Heart right ventricle (tissue), 16 donors: Measurements from ENCODE around the gene CCDC188. TPM values are rescaled to one million over a fixed set of nuclear protein-coding genes. Genes with fewer than 3 reads are reported as not detected.

Experiments used
- ATAC-seq, 8 donors: fragments of 200-7000 bp; cut with Tn5 transposase; one replicate each; pipeline ENCODE4 v1.9.1; 2020; ENCODE audit warnings: mild to moderate bottlenecking in 8 of 8, moderate library complexity in 8 of 8, moderate number of reproducible peaks in 1 of 8
- DNase-seq, 2 donors: peaks; one replicate each; pipeline ENCODE4 v3.0.0-alpha.2; 2020
- H3K27ac ChIP-seq, 10 donors: fragments of 200-600 bp; sonication (generic) in 2 of 10; one replicate each; pipeline versions ENCODE4 v1.5.0 to v1.8.0; 2020 to 2022; ENCODE audit warnings: mild to moderate bottlenecking in 3 of 10
- H3K27me3 ChIP-seq, 7 donors: fragments of 200-600 bp; one replicate each; pipeline ENCODE4 v1.8.0; 2021 to 2022; ENCODE audit warnings: mild to moderate bottlenecking in 2 of 7
- H3K36me3 ChIP-seq, 9 donors: fragments of 200-600 bp; sonication (generic) in 1 of 9; one replicate each; pipeline versions ENCODE4 v1.5.0 to v1.8.0; 2020 to 2022; ENCODE audit warnings: mild to moderate bottlenecking in 2 of 9
- H3K4me1 ChIP-seq, 9 donors: fragments of 200-600 bp; sonication (generic) in 1 of 9; one replicate each; pipeline versions ENCODE4 v1.5.0 to v1.8.0; 2020 to 2022; ENCODE audit warnings: mild to moderate bottlenecking in 4 of 9
- H3K4me3 ChIP-seq, 10 donors: fragments of 200-600 bp; sonication (generic) in 2 of 10; one replicate each; pipeline versions ENCODE4 v1.5.0 to v1.8.0; 2020 to 2022; ENCODE audit warnings: mild to moderate bottlenecking in 7 of 10, moderate library complexity in 2 of 10
- H3K9me3 ChIP-seq, 11 donors: fragments of 200-600 bp in 10 of 11; sonication (generic) in 2 of 11; one replicate each; pipeline versions ENCODE4 v1.5.0 to v1.8.0; 2013 to 2022; ENCODE audit warnings: mild to moderate bottlenecking in 2 of 11, control low read depth in 1 of 11, moderate library complexity in 1 of 11
- WGBS, 2 donors: extraction: QIAGEN DNeasy Blood & Tissue Kit; methylation state at CpG; one replicate each; pipeline ENCODE4 v1.1.7; 2013; ENCODE audit warnings: inconsistent platforms in 1 of 2; 5-methylcytosine and 5-hydroxymethylcytosine counted together
- intact Hi-C, 10 donors: fragments of 100-400 bp; cut with DNase I; formaldehyde crosslinking; loops; one replicate each; pipeline versions ENCODE4 v1.11.1 to v1.14.2; 2022
- polyA plus RNA-seq, 2 donors: library from polyadenylated mRNA; stranded (reverse); fragments of 200-250 nt; gene quantifications; one replicate each; pipeline ENCODE4 v1.2.3, GENCODE V29; 2013
- total RNA-seq, 10 donors: library from RNA; stranded (reverse); fragmentation: NEBNext Ultra II Directional in 3 of 10; extraction: Animal tissue kit (Norgen Biotek cat#: 25700) in 3 of 10; gene quantifications; one replicate each; pipeline versions ENCODE4 v1.2.1 to v1.2.4, GENCODE V29; 2021 to 2023
- TF ChIP-seq, protein P1 (sequence below), 9 donors: fragments of 200-600 bp; sonication (generic) in 2 of 9; IDR thresholded peaks; one replicate each; pipeline versions ENCODE4 v1.5.0 to v1.8.0; 2021 to 2022; ENCODE audit warnings: antibody characterized with exemption in 9 of 9, mild to moderate bottlenecking in 5 of 9, moderate library complexity in 1 of 9
- donor health status: Arrhythmogenic right ventricular cardiomyopathy.
- donor health status: ischemic (EF 13 %, LVEDD 7.1; RV severe dilation, severe dysfunction).
- donor health status: healthy with polysubstance abuse.
- donor health status: DM: no; HTN: yes; CAD: no.
- donor health status: DM: no; HTN: no; CAD: no.
- donor health status: ischemic (EF 25% LVEDD 6.9; RV normal size, moderate dysfunction).
- donor health status: ischemic (EF 25% LVEDD 5.7; RV mildly dilated, moderate dysfunction).
- donor health status: healthy.
- donor health status: DM: yes; HTN: yes; CAD: no.
- donor health status: Ischemic cardiomyopathy.
- donor health status: ischemic (EF 35%, LVEDD 5.7; RV mildly dilated, moderate dysfunction).
- donor health status: nonischemic (EF 11% LVEDD 7.7; RV severe dilation, severe dysfunction).
- donor health status: DM: yes; HTN: yes; CAD: no.
- donor health status: PGD.
- donor health status: ischemic (EF 29% LVEDD 5.4; RV normal size, mild dysfunction).
- donor health status: nonischemic (EF 23%, LVEDD 6.1; RV moderate dilation, normal function).

The CCDC188 gene
- total and polyA plus RNA-seq, 12 donors, result 0.15 to 2.3 (median 0.51) TPM; not detected in 3

DNA sequence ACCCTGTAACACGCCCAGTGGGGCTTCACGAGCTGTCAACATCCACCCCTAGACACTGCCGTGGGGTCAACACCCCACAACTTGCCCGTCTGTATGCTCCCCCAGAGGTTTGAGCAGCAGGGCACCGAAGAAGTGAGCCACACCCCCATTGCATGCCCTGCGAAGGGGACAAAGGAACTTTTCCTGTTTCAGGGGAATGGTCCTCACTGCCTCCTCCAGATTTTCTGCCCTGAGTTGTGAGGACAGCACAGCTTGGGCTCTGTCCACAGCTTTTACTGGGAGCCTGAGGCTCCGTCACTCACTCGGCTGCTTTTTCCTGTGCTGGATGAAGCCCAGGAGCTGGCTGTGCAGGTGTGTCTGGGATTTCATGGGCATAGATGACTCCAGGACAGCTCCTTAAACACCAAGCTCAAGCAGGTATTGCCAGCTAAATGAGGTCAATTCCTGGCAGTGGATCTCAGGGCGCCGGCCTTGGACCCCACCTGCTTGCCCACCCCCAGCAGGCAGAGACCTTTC lies 40.2 kb upstream of the CCDC188 start:
- WGBS, 2 donors, result 73 to 81% methylated on average over 10 of the region's 10 CpGs
- TF ChIP-seq, protein P1, sequence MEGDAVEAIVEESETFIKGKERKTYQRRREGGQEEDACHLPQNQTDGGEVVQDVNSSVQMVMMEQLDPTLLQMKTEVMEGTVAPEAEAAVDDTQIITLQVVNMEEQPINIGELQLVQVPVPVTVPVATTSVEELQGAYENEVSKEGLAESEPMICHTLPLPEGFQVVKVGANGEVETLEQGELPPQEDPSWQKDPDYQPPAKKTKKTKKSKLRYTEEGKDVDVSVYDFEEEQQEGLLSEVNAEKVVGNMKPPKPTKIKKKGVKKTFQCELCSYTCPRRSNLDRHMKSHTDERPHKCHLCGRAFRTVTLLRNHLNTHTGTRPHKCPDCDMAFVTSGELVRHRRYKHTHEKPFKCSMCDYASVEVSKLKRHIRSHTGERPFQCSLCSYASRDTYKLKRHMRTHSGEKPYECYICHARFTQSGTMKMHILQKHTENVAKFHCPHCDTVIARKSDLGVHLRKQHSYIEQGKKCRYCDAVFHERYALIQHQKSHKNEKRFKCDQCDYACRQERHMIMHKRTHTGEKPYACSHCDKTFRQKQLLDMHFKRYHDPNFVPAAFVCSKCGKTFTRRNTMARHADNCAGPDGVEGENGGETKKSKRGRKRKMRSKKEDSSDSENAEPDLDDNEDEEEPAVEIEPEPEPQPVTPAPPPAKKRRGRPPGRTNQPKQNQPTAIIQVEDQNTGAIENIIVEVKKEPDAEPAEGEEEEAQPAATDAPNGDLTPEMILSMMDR (IDR thresholded peaks at IDR 0.05), result no peak
- H3K27ac ChIP-seq, result no peak overlapping the region

DNA sequence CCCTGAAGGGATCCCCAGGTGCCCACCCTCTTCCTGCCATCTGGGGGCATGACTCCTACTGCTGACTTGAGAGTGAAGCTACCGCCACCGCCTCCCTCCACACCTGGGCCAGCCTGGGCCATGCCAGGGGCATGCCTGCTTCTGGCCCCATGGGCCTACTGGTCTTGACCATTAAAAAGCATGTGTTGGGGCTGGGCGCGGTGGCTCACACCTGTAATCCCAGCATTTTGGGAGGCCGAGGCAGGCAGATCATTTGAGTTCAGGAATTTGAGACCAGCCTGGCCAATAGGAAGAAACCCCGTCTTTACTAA lies 37.7 kb upstream of the CCDC188 start:
- TF ChIP-seq, protein P1 (IDR thresholded peaks at IDR 0.05), result no peak
- no peak overlapping the region for H3K27ac ChIP-seq
- no peak for DNase-seq
- H3K9me3 ChIP-seq, result no peaks in the 10 kb centered on the region
- no peak for ATAC-seq
- 97 to 98% methylated on average over 6 of the region's 6 CpGs for WGBS, 2 donors
- no peaks in the 10 kb centered on the region for H3K4me1 ChIP-seq
- no peak overlapping the region for H3K4me3 ChIP-seq
- intact Hi-C loops, result no loop called here
- peaks cover 0 to 9% (median 0%) of the 10 kb centered on the region in 7 donors for H3K27me3 ChIP-seq
- no peaks in the 10 kb centered on the region for H3K36me3 ChIP-seq

More for the DNA sequence above, 40.2 kb upstream of the CCDC188 start:
- intact Hi-C loops, result no loop called here
- no peaks in the 10 kb centered on the region for H3K27me3 ChIP-seq
- H3K4me1 ChIP-seq, result no peaks in the 10 kb centered on the region
- ATAC-seq, result no peak
- no peaks in the 10 kb centered on the region for H3K36me3 ChIP-seq
- no peak for DNase-seq
- H3K4me3 ChIP-seq, result no peak overlapping the region
- H3K9me3 ChIP-seq, result no peaks in the 10 kb centered on the region

DNA sequence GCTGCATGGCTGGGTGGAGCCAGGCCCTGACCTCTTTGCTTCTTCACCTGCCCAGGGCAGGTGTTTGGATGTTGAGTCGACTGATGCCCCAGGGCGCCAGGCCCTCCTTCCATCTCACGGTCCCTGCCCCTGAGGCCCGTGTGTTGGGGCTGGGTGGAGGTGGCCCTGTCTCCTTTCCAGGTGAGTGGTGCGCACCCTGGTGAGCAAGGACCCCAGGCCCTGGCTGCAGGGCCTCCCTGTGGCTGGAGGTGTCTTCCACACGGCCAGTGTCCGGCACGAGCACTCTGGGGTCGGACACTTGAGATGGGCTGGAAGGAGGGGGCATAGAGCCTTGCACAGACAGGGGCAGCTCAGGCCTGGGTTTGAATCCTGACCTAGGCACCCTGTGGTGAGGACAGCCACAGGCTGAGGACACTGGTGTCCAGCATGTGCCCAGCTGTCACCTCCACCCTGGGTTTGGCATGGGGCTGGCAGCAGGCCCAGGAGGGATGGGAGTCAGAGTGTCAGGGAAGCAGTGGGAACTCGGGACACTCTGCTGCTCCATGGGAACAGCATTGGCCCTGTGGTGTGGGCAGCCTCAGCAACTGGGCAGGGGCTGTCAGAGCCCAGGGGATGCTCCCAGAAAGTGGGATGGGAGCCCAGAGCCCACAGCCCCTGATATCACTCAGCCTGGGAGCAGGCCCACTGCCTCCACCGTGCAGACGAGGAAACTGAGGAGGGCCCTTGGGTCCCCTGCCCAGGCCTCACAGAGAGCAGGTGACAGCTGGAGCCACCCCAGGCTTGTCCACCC lies 37.1 kb upstream of the CCDC188 start:
- Histone ChIP-seq H3K9me3 (no peaks in the 10 kb centered on the region), H3K27ac (no peak overlapping the region), H3K27me3 (peaks cover 0 to 9% (median 0%) of the 10 kb centered on the region in 7 donors), H3K4me3 (no peak overlapping the region), H3K36me3 (no peaks in the 10 kb centered on the region), H3K4me1 (no peaks in the 10 kb centered on the region)
- intact Hi-C loops, result no loop called here
- TF ChIP-seq, protein P1 (IDR thresholded peaks at IDR 0.05), result no peak
- peak in 2 of 8 donors; percentile 11 to 43 for ATAC-seq
- DNase-seq, result peak in 1 of 2 donors; percentile 35
- 90 to 96% methylated on average over 12 of the region's 12 CpGs for WGBS, 2 donors

DNA sequence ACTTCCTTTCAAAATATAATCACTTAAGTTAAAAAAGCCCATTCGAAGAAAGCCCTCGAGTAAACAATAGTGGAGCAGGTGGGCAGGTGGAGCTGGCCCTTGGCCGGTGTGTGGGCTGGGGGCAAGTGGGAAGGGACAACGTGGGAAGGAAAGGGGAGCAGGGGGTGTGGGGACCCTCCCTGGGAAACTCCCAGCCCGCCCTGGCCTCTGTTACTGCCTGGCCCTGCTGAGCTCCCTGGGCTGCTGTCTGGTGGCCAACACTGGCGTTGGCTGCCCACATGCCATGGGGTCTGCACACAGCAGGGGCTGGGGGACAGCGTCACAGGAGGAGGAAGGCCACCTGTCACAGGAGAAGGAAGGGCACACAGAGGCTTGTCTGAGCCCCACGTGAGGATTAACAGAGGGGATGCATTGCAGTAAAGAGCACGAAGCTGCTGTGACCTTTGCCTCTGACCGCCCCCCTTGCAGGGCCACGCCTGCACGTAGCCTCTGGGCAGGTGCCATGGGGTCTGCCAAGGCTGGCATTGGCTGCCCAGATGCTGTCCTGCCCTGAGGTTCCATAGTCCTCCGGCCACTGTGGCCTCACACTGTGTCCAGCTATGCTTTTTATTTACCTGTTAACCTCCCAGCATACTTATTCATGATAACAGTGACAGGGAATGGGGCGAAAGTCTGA lies 36.2 kb upstream of the CCDC188 start:
- DNase-seq (no peak), ATAC-seq (no peak)
- TF ChIP-seq, protein P1 (IDR thresholded peaks at IDR 0.05), result no peak
- Histone ChIP-seq H3K36me3 (no peaks in the 10 kb centered on the region), H3K4me3 (no peak overlapping the region), H3K27ac (no peak overlapping the region), H3K4me1 (no peaks in the 10 kb centered on the region), H3K27me3 (peaks cover 0 to 9% (median 0%) of the 10 kb centered on the region in 7 donors), H3K9me3 (no peaks in the 10 kb centered on the region)
- 70 to 71% methylated on average over 14 of the region's 14 CpGs for WGBS, 2 donors
- intact Hi-C loops, result no loop called here
